Measurements from ENCODE around the gene PCSK5. TPM values are rescaled to one million over a fixed set of nuclear protein-coding genes. Genes with fewer than 3 reads are reported as not detected.

Gene PCSK5
- total and polyA plus RNA-seq, 2 experiments from 2014 or later, result 59.1 to 71.7 TPM

GRCh38 chr9:76333388-76333787 lies 442.9 kb downstream of the PCSK5 start:
- no peak overlapping the region for H3K27ac ChIP-seq
- H3K79me2 ChIP-seq, result no peaks in the 10 kb centered on the region
- H3K9me3 ChIP-seq (ENCODE audit: low read depth), result no peaks in the 10 kb centered on the region
- H2AFZ ChIP-seq, result no peak overlapping the region
- DNase-seq (ENCODE audit: low spot score), result no peak
- no peaks in the 10 kb centered on the region for H4K20me1 ChIP-seq (ENCODE audit: insufficient read depth, poor library complexity, severe bottlenecking)
- no peaks in the 10 kb centered on the region for H3K9me2 ChIP-seq (replicated peaks; ENCODE audit: insufficient read depth)
- H3K4me2 ChIP-seq, result no peak overlapping the region
- H3K36me3 ChIP-seq (replicated peaks; ENCODE audit: insufficient read depth, low read depth), result no peaks in the 10 kb centered on the region
- H3K4me1 ChIP-seq (ENCODE audit: insufficient read depth), result no peaks in the 10 kb centered on the region
- 42% methylated on average over 3 of the region's 3 CpGs for WGBS (ENCODE audit: low lambda C conversion rate, missing lambda C conversion rate)
- no peak overlapping the region for H3K4me3 ChIP-seq
- TF ChIP-seq CTCF (IDR thresholded peaks at IDR 0.05; ENCODE audit: poor library complexity) (no peak), EZH2 (IDR thresholded peaks at IDR 0.05; ENCODE audit: borderline replicate concordance) (no peak), EZH2phosphoT487 (IDR thresholded peaks at IDR 0.05; ENCODE audit: low read depth, severe bottlenecking, unreplicated experiment) (no peak)
- H3K27me3 ChIP-seq, result no peaks in the 10 kb centered on the region

- no peaks in the 10 kb centered on the region for H3K36me3 ChIP-seq (replicated peaks; ENCODE audit: insufficient read depth, low read depth)
- 70% methylated on average over 7 of the region's 7 CpGs for WGBS (ENCODE audit: low lambda C conversion rate, missing lambda C conversion rate)
- H3K9me2 ChIP-seq (replicated peaks; ENCODE audit: insufficient read depth), result no peaks in the 10 kb centered on the region
Observed at GRCh38 chr9:76333964-76334363, 443.5 kb downstream of the PCSK5 start.

GRCh38 chr9:76336027-76336426 lies 445.6 kb downstream of the PCSK5 start:
- no peaks in the 10 kb centered on the region for H3K36me3 ChIP-seq (replicated peaks; ENCODE audit: insufficient read depth, low read depth)
- H3K9me2 ChIP-seq (replicated peaks; ENCODE audit: insufficient read depth), result no peaks in the 10 kb centered on the region
- H3K27me3 ChIP-seq, result no peaks in the 10 kb centered on the region
- no peaks in the 10 kb centered on the region for H3K79me2 ChIP-seq
- H3K27ac ChIP-seq, result no peak overlapping the region
- DNase-seq (ENCODE audit: low spot score), result no peak
- no peak for TF ChIP-seq EZH2 (IDR thresholded peaks at IDR 0.05; ENCODE audit: borderline replicate concordance)
- TF ChIP-seq CTCF (IDR thresholded peaks at IDR 0.05; ENCODE audit: poor library complexity), result no peak
- no peak for TF ChIP-seq EZH2phosphoT487 (IDR thresholded peaks at IDR 0.05; ENCODE audit: low read depth, severe bottlenecking, unreplicated experiment)
- no peak overlapping the region for H3K4me3 ChIP-seq
- H2AFZ ChIP-seq, result no peak overlapping the region
- WGBS (ENCODE audit: low lambda C conversion rate, missing lambda C conversion rate), result 92% methylated on average over 1 of the region's 1 CpG
- H3K4me2 ChIP-seq, result no peak overlapping the region
- no peaks in the 10 kb centered on the region for H3K4me1 ChIP-seq (ENCODE audit: insufficient read depth)
- no peaks in the 10 kb centered on the region for H3K9me3 ChIP-seq (ENCODE audit: low read depth)
- no peaks in the 10 kb centered on the region for H4K20me1 ChIP-seq (ENCODE audit: insufficient read depth, poor library complexity, severe bottlenecking)

More at GRCh38 chr9:76333964-76334363, 443.5 kb downstream of the PCSK5 start:
- TF ChIP-seq EZH2 (IDR thresholded peaks at IDR 0.05; ENCODE audit: borderline replicate concordance) (no peak), CTCF (IDR thresholded peaks at IDR 0.05; ENCODE audit: poor library complexity) (no peak), EZH2phosphoT487 (IDR thresholded peaks at IDR 0.05; ENCODE audit: low read depth, severe bottlenecking, unreplicated experiment) (no peak)
- Histone ChIP-seq H2AFZ (no peak overlapping the region), H4K20me1 (ENCODE audit: insufficient read depth, poor library complexity, severe bottlenecking) (no peaks in the 10 kb centered on the region), H3K4me1 (ENCODE audit: insufficient read depth) (no peaks in the 10 kb centered on the region), H3K27ac (no peak overlapping the region), H3K27me3 (no peaks in the 10 kb centered on the region), H3K4me3 (no peak overlapping the region), H3K9me3 (ENCODE audit: low read depth) (no peaks in the 10 kb centered on the region), H3K79me2 (no peaks in the 10 kb centered on the region), H3K4me2 (no peak overlapping the region)
- DNase-seq (ENCODE audit: low spot score), result no peak

GRCh38 chr9:76338418-76338817 lies 447.9 kb downstream of the PCSK5 start:
- TF ChIP-seq EZH2phosphoT487 (IDR thresholded peaks at IDR 0.05; ENCODE audit: low read depth, severe bottlenecking, unreplicated experiment) (no peak), CTCF (IDR thresholded peaks at IDR 0.05; ENCODE audit: poor library complexity) (no peak), EZH2 (IDR thresholded peaks at IDR 0.05; ENCODE audit: borderline replicate concordance) (no peak)
- no peak for DNase-seq (ENCODE audit: low spot score)
- H3K36me3 ChIP-seq (replicated peaks; ENCODE audit: insufficient read depth, low read depth), result no peaks in the 10 kb centered on the region

More at GRCh38 chr9:76338418-76338817, 447.9 kb downstream of the PCSK5 start:
- Histone ChIP-seq H2AFZ (no peak overlapping the region), H3K4me3 (no peak overlapping the region), H3K4me1 (ENCODE audit: insufficient read depth) (no peaks in the 10 kb centered on the region), H3K4me2 (no peak overlapping the region), H3K79me2 (no peaks in the 10 kb centered on the region), H3K27me3 (no peaks in the 10 kb centered on the region), H4K20me1 (ENCODE audit: insufficient read depth, poor library complexity, severe bottlenecking) (no peaks in the 10 kb centered on the region), H3K9me2 (replicated peaks; ENCODE audit: insufficient read depth) (no peaks in the 10 kb centered on the region), H3K27ac (no peak overlapping the region), H3K9me3 (ENCODE audit: low read depth) (no peaks in the 10 kb centered on the region)
- WGBS (ENCODE audit: low lambda C conversion rate, missing lambda C conversion rate), result 92% methylated on average over 6 of the region's 6 CpGs
